Astrocyte (in vitro differentiated cells and primary cell): ENCODE measurements around the gene THAP2. TPM values are rescaled to one million over a fixed set of nuclear protein-coding genes. Genes with fewer than 3 reads are reported as not detected.

Experiments
- DNase-seq: peaks from one replicate; pipeline ENCODE4 v3.0.0-alpha.2; 2010; ENCODE audit warnings: low read depth
- FAIRE-seq: peaks from 2 replicates; lab custom pipeline; 2011; peaks lifted over from hg19 to GRCh38; lab: Jason Lieb, UNC
- H2AFZ ChIP-seq: 2 replicates; pipeline ENCODE4 v1.6.0; 2012; ENCODE audit warnings: low read depth, low read length, inconsistent platforms
- H3K27ac ChIP-seq: 2 replicates; pipeline ENCODE4 v1.5.1; 2011; ENCODE audit warnings: low read depth, low read length, inconsistent platforms
- H3K27me3 ChIP-seq: 2 replicates; pipeline ENCODE4 v1.6.0; 2011; ENCODE audit warnings: low read length, inconsistent platforms; ENCODE audit not compliant: insufficient read depth
- H3K36me3 ChIP-seq: 2 replicates; pipeline ENCODE4 v1.5.1; 2011; ENCODE audit warnings: low read length, inconsistent platforms; ENCODE audit not compliant: insufficient read depth
- H3K4me1 ChIP-seq: 2 replicates; pipeline ENCODE4 v1.5.1; 2011; ENCODE audit warnings: low read length, inconsistent platforms; ENCODE audit not compliant: insufficient read depth
- H3K4me2 ChIP-seq: 2 replicates; pipeline ENCODE4 v1.6.0; 2012; ENCODE audit warnings: low read length, inconsistent platforms
- H3K4me3 ChIP-seq: 2 replicates; pipeline ENCODE4 v1.5.1; 2011; ENCODE audit warnings: low read depth, mild to moderate bottlenecking, low read length, inconsistent platforms; ENCODE audit not compliant: insufficient read depth
- H3K79me2 ChIP-seq: 2 replicates; pipeline ENCODE4 v1.6.0; 2012; ENCODE audit warnings: mild to moderate bottlenecking, low read length, inconsistent platforms; ENCODE audit not compliant: insufficient read depth
- H3K9ac ChIP-seq: 2 replicates; pipeline ENCODE4 v1.6.0; 2012; ENCODE audit warnings: mild to moderate bottlenecking, low read length, inconsistent platforms
- H3K9me3 ChIP-seq: 2 replicates; pipeline ENCODE4 v1.5.1; 2012; ENCODE audit warnings: low read depth, mild to moderate bottlenecking, low read length, inconsistent platforms; ENCODE audit not compliant: insufficient read depth
- H4K20me1 ChIP-seq: 2 replicates; pipeline ENCODE4 v1.6.0; 2012; ENCODE audit warnings: low read length, inconsistent platforms; ENCODE audit not compliant: insufficient read depth
- H3K27ac Mint-ChIP-seq: one replicate; pipeline ENCODE4 v1.8.0; 2021; ENCODE audit warnings: mild to moderate bottlenecking, mixed read lengths; ENCODE audit not compliant: unreplicated experiment
- H3K27me3 Mint-ChIP-seq: one replicate; pipeline ENCODE4 v1.8.0; 2021; ENCODE audit warnings: low read depth, mixed read lengths; ENCODE audit not compliant: unreplicated experiment
- H3K36me3 Mint-ChIP-seq: one replicate; pipeline ENCODE4 v1.8.0; 2021; ENCODE audit warnings: low read depth, mixed read lengths; ENCODE audit not compliant: unreplicated experiment
- H3K4me1 Mint-ChIP-seq: one replicate; pipeline ENCODE4 v1.8.0; 2021; ENCODE audit warnings: low read depth, mixed read lengths; ENCODE audit not compliant: unreplicated experiment
- H3K4me3 Mint-ChIP-seq: one replicate; pipeline ENCODE4 v1.8.0; 2021; ENCODE audit warnings: mild to moderate bottlenecking, moderate library complexity, mixed read lengths; ENCODE audit not compliant: unreplicated experiment
- H3K9me3 Mint-ChIP-seq: one replicate; pipeline ENCODE4 v1.8.0; 2021; ENCODE audit warnings: mild to moderate bottlenecking, mixed read lengths; ENCODE audit not compliant: unreplicated experiment
- CTCF ChIP-seq: IDR thresholded peaks from 2 replicates; pipeline ENCODE4 v1.5.1; 2011; ENCODE audit warnings: low read depth, mild to moderate bottlenecking, inconsistent platforms, low read length, moderate library complexity; ENCODE audit not compliant: insufficient read depth
- EZH2 ChIP-seq: IDR thresholded peaks from 2 replicates; pipeline ENCODE4 v1.6.1; 2012; ENCODE audit warnings: mild to moderate bottlenecking, low read length, inconsistent platforms; ENCODE audit not compliant: insufficient read depth
- total RNA-seq: library from RNA; stranded (reverse); gene quantifications from 2 replicates; pipeline ENCODE4 v1.2.1, GENCODE V29; 2021

Gene THAP2
- total RNA-seq, 1 donor from 2014 or later, result 6.3 TPM

DNA sequence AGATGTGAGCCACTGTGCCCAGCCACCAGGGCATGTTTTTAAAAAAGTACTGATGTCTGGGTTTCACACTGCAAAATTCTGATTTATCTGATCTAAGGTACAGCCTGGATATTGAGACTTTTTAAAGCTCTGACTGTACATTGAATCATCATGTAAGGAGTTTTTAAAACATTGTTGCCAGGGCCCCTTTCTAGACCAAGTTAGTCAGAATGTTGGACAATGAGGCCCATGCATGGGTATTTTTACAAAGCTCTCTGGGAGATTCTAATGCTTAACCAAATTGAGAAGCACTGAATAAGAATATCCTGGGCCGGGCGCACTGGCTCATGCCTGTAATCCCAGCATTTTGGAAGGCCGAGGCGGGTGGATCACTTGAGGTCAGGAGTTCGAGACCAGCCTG is 38.5 kb downstream of the THAP2 start:
- Histone ChIP-seq H2AFZ (no peak overlapping the region), H4K20me1 (no peaks in the 10 kb centered on the region), H3K9me3 (no peaks in the 10 kb centered on the region), H3K36me3 (peaks cover 7% of the 10 kb centered on the region), H3K4me3 (no peak overlapping the region), H3K4me2 (no peak overlapping the region), H3K9ac (no peak overlapping the region), H3K27ac (no peak overlapping the region), H3K4me1 (no peaks in the 10 kb centered on the region), H3K27me3 (no peaks in the 10 kb centered on the region), H3K79me2 (no peaks in the 10 kb centered on the region)
- DNase-seq (no peak), FAIRE-seq (no peak)
- TF ChIP-seq EZH2, result no peak
- no peak for TF ChIP-seq CTCF
- Mint-ChIP-seq H3K9me3 (no peaks in the 10 kb centered on the region), H3K27me3 (no peaks in the 10 kb centered on the region), H3K4me1 (no peaks in the 10 kb centered on the region), H3K4me3 (no peak overlapping the region), H3K36me3 (peaks cover 16% of the 10 kb centered on the region), H3K27ac (no peak overlapping the region)

DNA sequence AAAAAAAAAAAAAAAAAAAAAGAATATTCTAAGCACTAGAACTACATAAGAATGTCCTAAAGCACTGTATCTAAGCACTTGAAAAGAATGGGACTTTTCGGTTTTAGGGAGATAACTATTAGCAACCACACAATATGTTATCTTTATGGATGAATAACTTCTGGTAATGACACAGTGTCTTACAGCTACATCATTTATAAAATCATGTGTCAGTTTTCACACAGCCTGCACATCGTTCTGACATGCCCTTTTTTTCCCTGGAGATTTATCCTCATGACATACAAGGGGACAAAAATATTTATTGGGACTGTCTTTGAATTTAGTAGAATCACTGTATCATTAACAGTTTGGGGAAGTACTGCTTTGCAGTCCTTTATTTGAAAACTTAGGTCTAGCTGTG is 39.1 kb downstream of the THAP2 start:
- Histone ChIP-seq H3K27ac (no peak overlapping the region), H2AFZ (no peak overlapping the region), H3K36me3 (peaks cover 7% of the 10 kb centered on the region), H3K4me1 (no peaks in the 10 kb centered on the region), H3K4me3 (no peak overlapping the region), H4K20me1 (no peaks in the 10 kb centered on the region), H3K27me3 (no peaks in the 10 kb centered on the region), H3K9ac (no peak overlapping the region), H3K9me3 (no peaks in the 10 kb centered on the region), H3K79me2 (no peaks in the 10 kb centered on the region), H3K4me2 (no peak overlapping the region)
- no peaks in the 10 kb centered on the region for H3K4me1 Mint-ChIP-seq
- no peak overlapping the region for H3K27ac Mint-ChIP-seq
- no peak for FAIRE-seq
- TF ChIP-seq CTCF (no peak), EZH2 (no peak)
- H3K4me3 Mint-ChIP-seq, result no peak overlapping the region
- no peak for DNase-seq
- H3K27me3 Mint-ChIP-seq, result no peaks in the 10 kb centered on the region
- no peaks in the 10 kb centered on the region for H3K9me3 Mint-ChIP-seq
- H3K36me3 Mint-ChIP-seq, result peaks cover 12% of the 10 kb centered on the region

- TF ChIP-seq EZH2, result no peak
- TF ChIP-seq CTCF, result no peak
- FAIRE-seq, result no peak
- Histone ChIP-seq H2AFZ (no peak overlapping the region), H3K36me3 (no peaks in the 10 kb centered on the region), H3K79me2 (no peaks in the 10 kb centered on the region), H3K27ac (no peak overlapping the region), H3K4me3 (no peak overlapping the region), H3K9ac (no peak overlapping the region), H3K9me3 (no peaks in the 10 kb centered on the region), H3K27me3 (no peaks in the 10 kb centered on the region), H4K20me1 (no peaks in the 10 kb centered on the region), H3K4me2 (no peak overlapping the region), H3K4me1 (peaks cover 6% of the 10 kb centered on the region)
- no peaks in the 10 kb centered on the region for H3K27me3 Mint-ChIP-seq
- H3K36me3 Mint-ChIP-seq, result peaks cover 8% of the 10 kb centered on the region
- H3K9me3 Mint-ChIP-seq, result no peaks in the 10 kb centered on the region
- no peak overlapping the region for H3K27ac Mint-ChIP-seq
- peaks cover 7% of the 10 kb centered on the region for H3K4me1 Mint-ChIP-seq
- DNase-seq, result no peak
- H3K4me3 Mint-ChIP-seq, result no peak overlapping the region
These were observed 40.8 kb downstream of the THAP2 start for GRCh38 chr12:71704920-71705319.
